K562 (cell line): ENCODE data around the gene PKHD1. TPM values are rescaled to one million over a fixed set of nuclear protein-coding genes. Genes with fewer than 3 reads are reported as not detected.

ENCODE experiments used
- ATAC-seq: fragments of 200-7000 bp; cut with Tn5 transposase; 3 replicates; pipeline ENCODE4 v1.9.1; 2020; ENCODE audit warnings: moderate library complexity
- BruUV-seq: library from RNA; stranded (reverse); fragments of 400-500 nt; replicated peaks from 2 replicates; lab custom pipeline; 2021; lab: Mats Ljungman, UMichigan
- CTCF ChIA-PET: fragments of 300-600 bp; formaldehyde crosslinking; extraction: SDS; loops from one replicate; lab custom pipeline; 2021; ENCODE audit warnings: low intra/inter-chr PET ratio; lab: Yijun Ruan, JAX
- POLR2A ChIA-PET: fragments of 300-600, 350-650 bp; sonication (Branson Sonifier 250); formaldehyde crosslinking; extraction: SDS; loops from one replicate; lab custom pipeline; 2021; ENCODE audit warnings: antibody characterized with exemption, inconsistent platforms; lab: Yijun Ruan, JAX
- DNase-seq, 4 experiments: peaks; one replicate each; pipeline versions ENCODE4 v3.0.0 to v3.0.0-alpha.2; 2011 to 2018; ENCODE audit warnings: low spot score in 3 of 4, mixed read lengths in 3 of 4; ENCODE audit errors: extremely low read depth in 1 of 4
- FAIRE-seq: peaks from 2 replicates; lab custom pipeline; 2011; peaks lifted over from hg19 to GRCh38; lab: Jason Lieb, UNC
- H2AFZ ChIP-seq: 2 replicates; pipeline ENCODE4 v1.6.0; 2011; ENCODE audit warnings: low read depth, low read length, control low read depth, inconsistent platforms
- H3K27ac ChIP-seq: fragments of 200-600 bp; 3 replicates; pipeline ENCODE4 v1.8.0; 2011; ENCODE audit warnings: low read depth, mild to moderate bottlenecking, control low read depth, inconsistent platforms, low read length, moderate library complexity, mixed read lengths; ENCODE audit errors: extremely low read depth
- H3K27me3 ChIP-seq, 2 experiments: fragments of 300-600 bp in 1 of 2; 2 replicates in 1 of 2; 3 replicates in 1 of 2; pipeline versions ENCODE4 v1.6.0 to v1.8.0; 2011; ENCODE audit warnings: inconsistent platforms in 2 of 2, low read length in 2 of 2, mild to moderate bottlenecking in 1 of 2, mixed read lengths in 1 of 2, moderate library complexity in 1 of 2; ENCODE audit not compliant: control insufficient read depth in 2 of 2, insufficient read depth in 2 of 2
- H3K36me3 ChIP-seq: fragments of 300-600 bp; 3 replicates; pipeline ENCODE4 v1.8.0; 2011; ENCODE audit warnings: mild to moderate bottlenecking, low read length, inconsistent platforms; ENCODE audit not compliant: control insufficient read depth, insufficient read depth
- H3K4me1 ChIP-seq, 2 experiments: fragments of 200-600 bp in 1 of 2; replicated peaks in 1 of 2; 2 replicates in 1 of 2; 3 replicates in 1 of 2; pipeline versions ENCODE4 v1.5.1 to v1.8.0; 2011; ENCODE audit warnings: inconsistent platforms in 2 of 2, low read length in 2 of 2, mild to moderate bottlenecking in 1 of 2, mixed read lengths in 1 of 2, moderate library complexity in 1 of 2; ENCODE audit not compliant: control insufficient read depth in 2 of 2, insufficient read depth in 2 of 2
- H3K4me2 ChIP-seq: 2 replicates; pipeline ENCODE4 v1.6.1; 2011; ENCODE audit warnings: low read length, control low read depth, inconsistent platforms, mixed read lengths; ENCODE audit not compliant: insufficient read depth
- H3K4me3 ChIP-seq: fragments of 200-600 bp; sonication (generic), shearing (Covaris generic); 2 replicates; pipeline ENCODE4 v1.5.1; 2016; ENCODE audit warnings: control low read depth, inconsistent platforms
- H3K79me2 ChIP-seq: fragments of 200-600 bp; 3 replicates; pipeline ENCODE4 v1.8.0; 2011; ENCODE audit warnings: low read length, inconsistent platforms; ENCODE audit not compliant: control insufficient read depth, insufficient read depth
- H3K9ac ChIP-seq, 2 experiments: 2 replicates each; pipeline versions ENCODE4 v1.6.0 to v1.6.1; 2011; ENCODE audit warnings: low read depth in 2 of 2, low read length in 2 of 2, control low read depth in 1 of 2, inconsistent platforms in 1 of 2, mild to moderate bottlenecking in 1 of 2, mixed read lengths in 1 of 2; ENCODE audit not compliant: insufficient read depth in 1 of 2
- H3K9me1 ChIP-seq: one replicate; pipeline ENCODE4 v1.6.0; 2011; ENCODE audit warnings: inconsistent platforms, mild to moderate bottlenecking, low read length, moderate library complexity; ENCODE audit not compliant: control insufficient read depth, insufficient read depth
- H3K9me3 ChIP-seq: replicated peaks from 2 replicates; pipeline ENCODE4 v1.5.1; 2011; ENCODE audit warnings: low read depth, low read length, inconsistent platforms; ENCODE audit not compliant: control insufficient read depth, insufficient read depth
- H4K20me1 ChIP-seq: replicated peaks from 2 replicates; pipeline ENCODE4 v1.6.1; 2011; ENCODE audit warnings: low read length, inconsistent platforms, mixed read lengths; ENCODE audit not compliant: control insufficient read depth, insufficient read depth
- CCNT2 ChIP-seq: IDR thresholded peaks from 2 replicates; pipeline ENCODE4 v1.6.1; 2011; ENCODE audit warnings: borderline replicate concordance, low read depth, mild to moderate bottlenecking, moderate library complexity, mixed read lengths, low read length; ENCODE audit not compliant: insufficient read length; ENCODE audit errors: extremely low read depth
- ETV1 ChIP-seq: fragments of 450-650 bp; conservative IDR thresholded peaks from 2 replicates; pipeline ENCODE4 v1.6.1; 2016; ENCODE audit warnings: missing genetic modification characterization, control low read depth, low read depth, missing compliant biosample characterization
- KLF13 ChIP-seq: fragments of 450-650 bp; IDR thresholded peaks from 2 replicates; pipeline ENCODE4 v1.6.1; 2016; ENCODE audit warnings: missing genetic modification characterization, low read depth, mild to moderate bottlenecking, missing compliant biosample characterization, moderate library complexity, borderline replicate concordance
- NFXL1 ChIP-seq: fragments of 450-650 bp; formaldehyde crosslinking; IDR thresholded peaks from 2 replicates; pipeline ENCODE4 v1.4.0; 2021; ENCODE audit warnings: mild to moderate bottlenecking
- RAD21 ChIP-seq, 2 experiments: fragments of 250-450 bp in 1 of 2; fragments of 450-650 bp in 1 of 2; sonication (Bioruptor Pico) in 1 of 2; formaldehyde crosslinking in 1 of 2; IDR thresholded peaks in 1 of 2; conservative IDR thresholded peaks in 1 of 2; 2 replicates each; pipeline versions ENCODE4 v1.4.0 to v1.8.0; 2020 to 2022; ENCODE audit warnings: mild to moderate bottlenecking in 2 of 2, moderate library complexity in 1 of 2
- SRSF1 ChIP-seq: fragments of 200-400 bp; formaldehyde crosslinking; IDR thresholded peaks from 2 replicates; pipeline ENCODE4 v1.6.1; 2017; ENCODE audit warnings: mild to moderate bottlenecking, low read depth, low read length, moderate library complexity
- THRAP3 ChIP-seq: fragments of 450-650 bp; IDR thresholded peaks from 2 replicates; pipeline ENCODE4 v1.6.1; 2016; ENCODE audit warnings: mild to moderate bottlenecking, inconsistent platforms, borderline replicate concordance
- ZBTB17 ChIP-seq: fragments of 450-650 bp; formaldehyde crosslinking; IDR thresholded peaks from 2 replicates; pipeline ENCODE4 v1.4.0; 2020; ENCODE audit warnings: mild to moderate bottlenecking
- ZNF212 ChIP-seq: fragments of 450-650 bp; formaldehyde crosslinking; IDR thresholded peaks from 2 replicates; pipeline ENCODE4 v1.4.0; 2020; ENCODE audit warnings: mild to moderate bottlenecking
- ZNF311 ChIP-seq: fragments of 250-450 bp; sonication (Bioruptor Pico); IDR thresholded peaks from 2 replicates; pipeline ENCODE4 v1.4.0; 2020; ENCODE audit warnings: mild to moderate bottlenecking, moderate library complexity
- ZNF77 ChIP-seq: fragments of 250-450 bp; sonication (Bioruptor Pico); IDR thresholded peaks from 2 replicates; pipeline ENCODE4 v1.5.0; 2020
- ZNF785 ChIP-seq: fragments of 250-450 bp; sonication (Bioruptor Pico); IDR thresholded peaks from 2 replicates; pipeline ENCODE4 v1.4.0; 2020; ENCODE audit warnings: mild to moderate bottlenecking
- WGBS: fragments of 100-300 bp; shearing (Covaris generic); methylation state at CpG from one replicate; pipeline ENCODE4 v1.1.6; 2016; ENCODE audit warnings: low coverage, mixed read lengths; ENCODE audit not compliant: insufficient coverage; ENCODE audit errors: missing lambda C conversion rate; 5-methylcytosine and 5-hydroxymethylcytosine counted together
- in situ Hi-C: fragments of 300-500 bp; cut with MboI; formaldehyde crosslinking; loops from 4 replicates; pipeline ENCODE4 v1.15.0; 2018; ENCODE audit warnings: inconsistent platforms, mixed read lengths
- intact Hi-C: fragments of 100-400 bp; cut with micrococcal nuclease; formaldehyde crosslinking; loops from 2 replicates; pipeline ENCODE4 v1.14.2; 2022
- polyA plus RNA-seq, 8 experiments: library from polyadenylated mRNA; depleted of rRNA in 4 of 8; stranded (reverse) in 5 of 8; unstranded in 3 of 8; fragments of >200 nt; fragmentation: Nextera tagmentation in 2 of 8; fragmentation: Illumina TruSeq in 1 of 8; extraction: Ambion mirVana in 2 of 8; extraction: Trizol in 1 of 8; gene quantifications; 2 replicates each; pipeline versions ENCODE4 v1.2.1 to v1.2.3, GENCODE V29; 2011 to 2014; ENCODE audit warnings: inconsistent platforms in 1 of 8, missing spikeins in 1 of 8
- total RNA-seq, 7 experiments: library from RNA; depleted of rRNA in 6 of 7; stranded (reverse); fragments of >200 nt in 6 of 7; fragmentation: Illumina TruSeq in 2 of 7; extraction: Trizol in 2 of 7; gene quantifications; 2 replicates each; pipeline versions ENCODE4 v1.2.1 to v1.2.3, GENCODE V29; 2011 to 2021; ENCODE audit warnings: low replicate concordance in 1 of 7
- TF ChIP-seq, protein P1 (sequence below), 2 experiments: IDR thresholded peaks; 2 replicates each; pipeline ENCODE4 v1.6.1; 2012; ENCODE audit warnings: improper control_type of control experiment in 2 of 2, low read depth in 2 of 2, low read length in 2 of 2, borderline replicate concordance in 1 of 2
- TF ChIP-seq, protein P2 (sequence below): sonication (generic); formaldehyde crosslinking; IDR thresholded peaks from 2 replicates; pipeline ENCODE4 v1.8.1; 2023; ENCODE audit warnings: missing genetic modification reagents, mild to moderate bottlenecking, borderline replicate concordance
- TF ChIP-seq, protein P3 (sequence below): sonication (generic); formaldehyde crosslinking; IDR thresholded peaks from 2 replicates; pipeline ENCODE4 v1.8.0; 2022; ENCODE audit warnings: mild to moderate bottlenecking, low read depth, missing genetic modification reagents

The PKHD1 gene
- total and polyA plus RNA-seq, 9 of the 15 experiments (the other 6 are each of a cell fraction or from before 2014, with no cell fraction given): 0.01 to 0.04 (median 0.01) TPM; not detected in 6

DNA sequence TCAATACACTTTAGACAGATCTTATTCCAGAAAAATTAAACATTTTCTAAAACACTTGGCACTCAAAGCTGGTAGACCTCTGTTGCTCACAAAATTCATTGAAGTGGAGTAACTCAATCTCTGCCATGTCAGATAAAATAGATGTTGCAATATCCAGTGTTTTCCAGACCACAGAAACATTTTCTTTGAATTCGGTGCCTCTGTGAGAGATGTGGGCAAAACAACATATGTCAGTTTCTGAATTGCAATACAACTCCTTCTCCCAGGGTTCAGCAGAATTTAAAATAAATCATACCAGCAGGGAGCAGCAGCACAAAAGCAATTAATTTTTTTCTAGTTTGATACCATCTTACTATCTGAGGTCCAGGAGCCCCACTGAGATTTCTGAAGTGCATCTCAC is 11.3 kb upstream of the PKHD1 start:
- no TSS peak for BruUV-seq
- ChIA-PET CTCF (no interaction called here), POLR2A (no interaction called here)
- in situ Hi-C loops: no loop called here
- DNase-seq (no peak), ATAC-seq (no peak), FAIRE-seq (no peak)
- Histone ChIP-seq H3K9me3 (no peaks in the 10 kb centered on the region), H3K27ac (no peak overlapping the region), H3K4me2 (no peak overlapping the region), H3K36me3 (no peaks in the 10 kb centered on the region), H3K4me1 (no peaks in the 10 kb centered on the region), H3K4me3 (no peak overlapping the region), H3K9ac (no peak overlapping the region), H3K79me2 (no peaks in the 10 kb centered on the region), H4K20me1 (no peaks in the 10 kb centered on the region), H3K27me3 (no peaks in the 10 kb centered on the region), H2AFZ (no peak overlapping the region), H3K9me1 (no peaks in the 10 kb centered on the region)
- intact Hi-C loops: no loop called here
- 0% methylated on average over 1 of the region's 1 CpG for WGBS
- no peak for TF ChIP-seq ZNF77 (CRISPR knock-in tag)
- no peak for TF ChIP-seq KLF13 (tag)
- TF ChIP-seq ETV1 (tag): no peak
- TF ChIP-seq, protein P1, sequence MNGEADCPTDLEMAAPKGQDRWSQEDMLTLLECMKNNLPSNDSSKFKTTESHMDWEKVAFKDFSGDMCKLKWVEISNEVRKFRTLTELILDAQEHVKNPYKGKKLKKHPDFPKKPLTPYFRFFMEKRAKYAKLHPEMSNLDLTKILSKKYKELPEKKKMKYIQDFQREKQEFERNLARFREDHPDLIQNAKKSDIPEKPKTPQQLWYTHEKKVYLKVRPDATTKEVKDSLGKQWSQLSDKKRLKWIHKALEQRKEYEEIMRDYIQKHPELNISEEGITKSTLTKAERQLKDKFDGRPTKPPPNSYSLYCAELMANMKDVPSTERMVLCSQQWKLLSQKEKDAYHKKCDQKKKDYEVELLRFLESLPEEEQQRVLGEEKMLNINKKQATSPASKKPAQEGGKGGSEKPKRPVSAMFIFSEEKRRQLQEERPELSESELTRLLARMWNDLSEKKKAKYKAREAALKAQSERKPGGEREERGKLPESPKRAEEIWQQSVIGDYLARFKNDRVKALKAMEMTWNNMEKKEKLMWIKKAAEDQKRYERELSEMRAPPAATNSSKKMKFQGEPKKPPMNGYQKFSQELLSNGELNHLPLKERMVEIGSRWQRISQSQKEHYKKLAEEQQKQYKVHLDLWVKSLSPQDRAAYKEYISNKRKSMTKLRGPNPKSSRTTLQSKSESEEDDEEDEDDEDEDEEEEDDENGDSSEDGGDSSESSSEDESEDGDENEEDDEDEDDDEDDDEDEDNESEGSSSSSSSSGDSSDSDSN (IDR thresholded peaks at IDR 0.05; ENCODE audit: borderline replicate concordance in 1 of 2, low read depth in 2 of 2, low read length in 2 of 2): no peak
- TF ChIP-seq SRSF1: no peak
- no peak for TF ChIP-seq THRAP3
- TF ChIP-seq ZNF212: no peak
- no peak for TF ChIP-seq NFXL1
- no peak for TF ChIP-seq RAD21 (CRISPR knock-in tag; conservative IDR thresholded peaks at IDR 0.05 in 1 of 2, IDR thresholded peaks at IDR 0.05 in 1 of 2)
- no peak for TF ChIP-seq ZNF785 (CRISPR knock-in tag)
- TF ChIP-seq ZBTB17 (CRISPR knock-in tag): no peak
- TF ChIP-seq, protein P2, sequence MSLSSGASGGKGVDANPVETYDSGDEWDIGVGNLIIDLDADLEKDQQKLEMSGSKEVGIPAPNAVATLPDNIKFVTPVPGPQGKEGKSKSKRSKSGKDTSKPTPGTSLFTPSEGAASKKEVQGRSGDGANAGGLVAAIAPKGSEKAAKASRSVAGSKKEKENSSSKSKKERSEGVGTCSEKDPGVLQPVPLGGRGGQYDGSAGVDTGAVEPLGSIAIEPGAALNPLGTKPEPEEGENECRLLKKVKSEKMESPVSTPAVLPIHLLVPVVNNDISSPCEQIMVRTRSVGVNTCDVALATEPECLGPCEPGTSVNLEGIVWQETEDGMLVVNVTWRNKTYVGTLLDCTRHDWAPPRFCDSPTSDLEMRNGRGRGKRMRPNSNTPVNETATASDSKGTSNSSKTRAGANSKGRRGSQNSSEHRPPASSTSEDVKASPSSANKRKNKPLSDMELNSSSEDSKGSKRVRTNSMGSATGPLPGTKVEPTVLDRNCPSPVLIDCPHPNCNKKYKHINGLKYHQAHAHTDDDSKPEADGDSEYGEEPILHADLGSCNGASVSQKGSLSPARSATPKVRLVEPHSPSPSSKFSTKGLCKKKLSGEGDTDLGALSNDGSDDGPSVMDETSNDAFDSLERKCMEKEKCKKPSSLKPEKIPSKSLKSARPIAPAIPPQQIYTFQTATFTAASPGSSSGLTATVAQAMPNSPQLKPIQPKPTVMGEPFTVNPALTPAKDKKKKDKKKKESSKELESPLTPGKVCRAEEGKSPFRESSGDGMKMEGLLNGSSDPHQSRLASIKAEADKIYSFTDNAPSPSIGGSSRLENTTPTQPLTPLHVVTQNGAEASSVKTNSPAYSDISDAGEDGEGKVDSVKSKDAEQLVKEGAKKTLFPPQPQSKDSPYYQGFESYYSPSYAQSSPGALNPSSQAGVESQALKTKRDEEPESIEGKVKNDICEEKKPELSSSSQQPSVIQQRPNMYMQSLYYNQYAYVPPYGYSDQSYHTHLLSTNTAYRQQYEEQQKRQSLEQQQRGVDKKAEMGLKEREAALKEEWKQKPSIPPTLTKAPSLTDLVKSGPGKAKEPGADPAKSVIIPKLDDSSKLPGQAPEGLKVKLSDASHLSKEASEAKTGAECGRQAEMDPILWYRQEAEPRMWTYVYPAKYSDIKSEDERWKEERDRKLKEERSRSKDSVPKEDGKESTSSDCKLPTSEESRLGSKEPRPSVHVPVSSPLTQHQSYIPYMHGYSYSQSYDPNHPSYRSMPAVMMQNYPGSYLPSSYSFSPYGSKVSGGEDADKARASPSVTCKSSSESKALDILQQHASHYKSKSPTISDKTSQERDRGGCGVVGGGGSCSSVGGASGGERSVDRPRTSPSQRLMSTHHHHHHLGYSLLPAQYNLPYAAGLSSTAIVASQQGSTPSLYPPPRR (CRISPR knock-in tag): no peak
- no peak for TF ChIP-seq CCNT2
- no peak for TF ChIP-seq ZNF311 (CRISPR knock-in tag)
- TF ChIP-seq, protein P3, sequence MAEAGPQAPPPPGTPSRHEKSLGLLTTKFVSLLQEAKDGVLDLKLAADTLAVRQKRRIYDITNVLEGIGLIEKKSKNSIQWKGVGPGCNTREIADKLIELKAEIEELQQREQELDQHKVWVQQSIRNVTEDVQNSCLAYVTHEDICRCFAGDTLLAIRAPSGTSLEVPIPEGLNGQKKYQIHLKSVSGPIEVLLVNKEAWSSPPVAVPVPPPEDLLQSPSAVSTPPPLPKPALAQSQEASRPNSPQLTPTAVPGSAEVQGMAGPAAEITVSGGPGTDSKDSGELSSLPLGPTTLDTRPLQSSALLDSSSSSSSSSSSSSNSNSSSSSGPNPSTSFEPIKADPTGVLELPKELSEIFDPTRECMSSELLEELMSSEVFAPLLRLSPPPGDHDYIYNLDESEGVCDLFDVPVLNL (CRISPR knock-in tag): no peak
